Measurements from ENCODE around the gene SOX13.
A peak's percentile ranks its signal among the peaks of the same experiment; 100 is the strongest.

The SOX13 gene

GRCh38 chr1:204152310-204153044 lies 79.6 kb downstream of the SOX13 start:
- DNase-seq (ENCODE audit: low spot score), result no peak

DNA sequence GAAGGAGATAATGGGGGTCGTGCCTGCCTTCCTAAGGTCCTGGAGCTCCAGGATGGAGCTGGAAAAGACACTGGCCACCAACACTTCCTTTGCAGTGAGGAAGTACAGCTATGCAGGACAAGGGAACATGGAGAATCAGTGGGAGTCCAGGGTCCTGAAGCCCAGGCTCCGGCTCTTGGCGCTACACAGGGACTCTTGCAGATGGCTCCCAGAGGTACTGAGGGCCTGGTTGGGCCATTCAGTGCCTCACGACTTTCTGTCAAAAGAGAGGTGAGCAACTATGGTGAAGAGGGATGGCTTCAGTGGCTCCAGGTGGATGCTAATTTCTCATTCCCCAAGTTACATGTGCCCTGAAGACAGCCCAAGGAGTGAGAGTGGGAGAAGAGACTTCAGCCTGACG lies 80.8 kb downstream of the SOX13 start:
- DNase-seq (ENCODE audit: low spot score), result no peak

DNA sequence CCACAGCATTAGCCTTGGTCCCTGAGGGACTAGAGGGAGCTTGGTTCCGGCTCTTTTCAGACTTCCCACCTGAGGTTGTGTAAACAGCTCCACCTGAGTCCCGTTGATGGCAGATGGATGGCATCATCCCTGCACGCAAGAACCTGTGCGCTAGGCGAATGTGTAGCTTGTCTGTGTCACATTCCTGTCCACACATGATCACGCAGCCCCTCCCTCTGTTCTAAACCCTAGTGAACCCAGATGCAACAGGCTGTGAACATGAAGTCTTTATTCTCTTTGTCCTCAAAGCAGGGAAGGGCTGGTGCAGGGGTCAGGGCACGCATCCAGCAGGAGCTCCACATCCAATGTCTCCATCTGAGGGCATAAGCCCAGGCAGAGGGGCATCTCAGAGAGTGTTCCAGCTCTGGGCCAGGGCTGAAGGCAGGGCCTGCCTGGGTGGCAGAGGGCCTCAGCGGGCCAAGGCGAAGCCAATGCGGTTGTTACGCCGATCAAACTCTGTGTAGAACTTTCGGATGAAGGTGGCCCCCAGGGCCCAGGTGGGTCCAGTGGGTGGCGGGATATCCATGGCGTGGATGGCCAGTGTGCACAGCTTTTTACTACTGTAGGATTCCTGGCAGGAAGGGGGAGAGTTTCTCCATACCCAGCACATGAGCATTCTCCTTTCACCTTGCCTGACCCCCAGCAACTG lies 81.8 kb downstream of the SOX13 start:
- no peak for DNase-seq (ENCODE audit: low spot score)

DNA sequence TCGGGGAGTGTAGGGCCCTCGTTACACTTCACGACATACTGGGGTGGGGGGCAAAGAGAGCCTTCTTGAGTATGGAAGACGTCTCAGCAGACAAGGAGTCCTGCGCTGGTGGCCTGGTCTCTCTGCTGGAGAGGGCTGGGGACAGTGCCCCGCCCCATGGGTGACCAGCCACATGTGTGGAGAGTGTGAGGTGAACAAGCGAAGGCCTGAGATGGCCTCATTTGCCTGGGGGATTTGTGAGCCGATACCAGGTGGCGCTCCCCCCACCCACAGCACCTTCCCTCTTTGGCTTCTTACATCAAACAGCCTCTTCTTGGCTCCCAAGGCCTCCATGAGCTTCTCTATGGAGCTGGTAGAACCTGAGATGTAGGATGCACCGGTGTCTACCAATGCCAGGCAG lies 83.0 kb downstream of the SOX13 start:
- DNase-seq (ENCODE audit: low spot score), result no peak

- DNase-seq (ENCODE audit: low spot score), result no peak
Observed at GRCh38 chr1:204157962-204158361, 85.0 kb downstream of the SOX13 start.

DNA sequence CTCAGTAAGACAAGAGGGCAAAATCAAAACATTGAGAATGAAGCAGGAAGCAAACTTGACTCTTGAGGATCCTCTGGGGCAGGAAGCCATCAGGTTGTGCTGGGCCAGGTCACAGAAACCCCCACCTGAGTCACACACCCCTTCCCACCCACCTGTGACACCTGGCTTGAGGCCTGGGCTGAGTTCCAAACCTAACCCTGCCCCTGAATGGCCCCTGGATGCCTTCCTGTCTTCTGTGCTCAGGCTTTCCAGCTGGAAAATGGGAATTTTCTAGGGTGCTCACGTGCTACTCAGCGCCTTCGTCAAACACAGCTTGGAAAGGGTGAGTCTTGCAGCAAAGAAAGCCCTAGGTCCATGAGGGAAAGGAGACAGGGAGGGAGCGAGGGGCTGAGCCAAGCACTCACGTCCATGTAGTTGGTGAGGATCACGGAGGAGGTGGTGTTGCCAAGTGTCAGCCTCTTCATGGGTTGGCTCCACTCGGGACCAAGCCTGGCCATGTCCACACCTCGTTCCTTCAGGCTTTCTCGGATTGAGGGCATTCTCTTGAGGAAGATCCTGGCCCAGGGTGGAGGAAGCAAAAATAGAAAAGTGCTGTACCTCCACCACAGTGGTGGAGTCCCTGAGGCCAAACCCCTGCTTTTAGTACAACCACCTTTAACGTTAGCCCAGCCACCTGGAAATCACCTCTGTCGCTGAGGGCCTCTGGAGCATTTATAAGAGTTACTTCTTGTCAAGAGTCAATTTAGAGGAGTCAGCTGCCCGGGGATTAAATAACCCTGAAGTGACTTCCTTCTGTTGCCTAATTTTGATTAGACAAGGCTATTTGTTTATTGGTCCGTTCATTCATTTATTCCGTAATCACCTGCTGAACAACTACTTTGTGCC lies 88.9 kb downstream of the SOX13 start:
- DNase-seq (ENCODE audit: low spot score), result peak; percentile 42

DNA sequence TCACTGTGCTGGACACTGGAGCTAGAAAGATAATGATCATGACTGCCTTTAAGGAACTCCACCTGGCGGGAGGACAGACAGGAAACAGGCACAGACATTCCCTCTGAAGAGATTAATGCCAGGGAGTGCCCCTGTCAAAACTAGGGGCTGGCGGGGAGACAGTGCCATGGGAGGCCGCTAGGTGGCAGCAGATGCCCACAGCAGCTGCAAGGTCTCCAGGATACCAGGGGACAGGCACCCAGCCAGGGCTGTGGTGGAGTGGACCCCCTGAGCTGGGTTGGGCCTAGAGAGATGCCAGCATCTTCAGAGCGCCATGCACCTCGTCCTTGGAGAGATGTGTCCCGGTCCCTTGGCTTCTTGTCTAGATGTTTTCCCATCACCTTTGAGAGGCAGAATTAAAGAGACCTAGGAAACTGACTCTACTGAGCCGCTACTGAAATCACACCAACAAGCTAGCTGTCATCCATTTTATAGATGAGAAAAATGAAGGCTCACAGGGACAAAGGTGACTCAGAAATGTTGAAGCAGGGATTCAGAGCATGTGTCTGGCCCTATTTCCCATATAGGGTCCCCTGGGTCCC lies 89.7 kb downstream of the SOX13 start:
- DNase-seq (ENCODE audit: low spot score), result peak; percentile 88

- DNase-seq (ENCODE audit: low spot score), result no peak
Observed at GRCh38 chr1:204166219-204166618, 93.3 kb downstream of the SOX13 start, which contains the start of gene REN. Gene REN, minus strand, starts transcription at chr1:204166337. Its CDS starts 44 bp downstream, at chr1:204166293.

DNA sequence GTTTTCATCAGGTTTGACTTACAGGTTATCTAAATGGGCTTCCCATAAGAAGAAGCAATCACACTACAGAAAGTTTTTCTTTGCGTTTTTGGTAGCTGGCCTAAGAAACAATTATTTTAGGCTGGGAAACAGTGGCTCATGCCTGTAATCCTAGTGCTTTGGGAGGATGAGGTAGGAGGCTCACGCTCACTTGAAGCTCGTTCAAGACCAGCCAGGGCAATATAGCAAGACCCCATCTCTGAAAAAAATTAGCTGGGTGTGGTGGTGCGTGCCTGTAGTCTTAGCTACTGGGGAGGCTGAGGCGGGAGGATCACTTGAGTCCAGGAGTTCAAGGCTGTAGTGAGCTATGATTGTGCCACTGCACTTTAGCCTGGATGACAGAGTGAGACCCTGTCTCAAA lies 94.8 kb downstream of the SOX13 start:
- no peak for DNase-seq (ENCODE audit: low spot score)

- no peak for DNase-seq (ENCODE audit: low spot score)
Observed at GRCh38 chr1:204169858-204170257, 96.9 kb downstream of the SOX13 start.

GRCh38 chr1:204170494-204171155 lies 97.7 kb downstream of the SOX13 start:
- DNase-seq (ENCODE audit: low spot score), result no peak

DNA sequence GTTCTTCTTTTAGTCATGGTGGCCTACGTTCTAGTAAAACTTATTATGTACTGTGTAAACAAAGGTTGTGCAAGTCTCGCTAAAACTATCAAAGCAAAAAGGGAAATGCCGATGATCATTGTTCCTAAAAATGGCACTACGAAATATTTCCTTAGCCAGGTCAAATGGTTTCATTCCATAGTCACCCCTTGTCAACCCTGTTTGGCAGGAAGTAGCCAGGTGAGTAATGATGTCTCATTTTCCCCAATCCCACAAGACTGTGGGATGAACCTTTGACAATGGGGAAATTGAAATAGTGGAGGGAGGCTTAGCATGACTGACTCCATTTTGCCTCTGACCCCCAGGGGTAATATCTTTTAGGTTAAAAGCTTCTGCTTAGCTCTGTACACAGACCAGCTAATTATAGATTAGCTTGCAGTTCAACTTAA lies 98.8 kb downstream of the SOX13 start:
- peak; percentile 97 for DNase-seq (ENCODE audit: low spot score)

GRCh38 chr1:204172404-204173029 lies 99.6 kb downstream of the SOX13 start:
- no peak for DNase-seq (ENCODE audit: low spot score)

DNA sequence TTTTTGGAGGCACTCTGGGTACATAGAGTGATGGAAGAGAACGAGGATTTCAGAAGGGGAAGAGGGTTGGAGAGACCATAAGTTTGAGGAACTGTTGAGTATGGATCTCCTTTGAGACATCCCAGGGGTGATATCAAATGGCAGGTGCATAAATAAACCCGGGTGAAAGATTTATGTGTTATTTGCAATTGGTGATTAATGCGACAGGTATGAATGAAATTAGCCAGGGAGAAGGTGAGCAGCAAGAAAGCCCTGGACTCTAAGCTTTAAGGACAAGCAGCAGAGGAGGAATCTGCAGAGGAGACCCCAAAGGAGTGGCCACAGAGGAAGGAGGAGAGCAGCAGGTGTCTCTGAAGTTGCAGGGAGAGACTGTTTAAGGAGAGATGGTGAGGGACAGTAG lies 102.0 kb downstream of the SOX13 start:
- DNase-seq (ENCODE audit: low spot score), result peak; percentile 52

GRCh38 chr1:204176049-204176448 lies 103.1 kb downstream of the SOX13 start:
- no peak for DNase-seq (ENCODE audit: low spot score)

GRCh38 chr1:204177133-204177532 lies 104.2 kb downstream of the SOX13 start:
- peak; percentile 35 for DNase-seq (ENCODE audit: low spot score)

Measured in kidney tubule cell (primary cell).